Medulla oblongata (tissue), 1 donor: ENCODE results near the gene FSHR.

ENCODE experiments used
- DNase-seq: peaks from one replicate; pipeline ENCODE4 v3.0.0-alpha.2; 2015; ENCODE audit errors: extremely low spot score

FSHR gene

DNA sequence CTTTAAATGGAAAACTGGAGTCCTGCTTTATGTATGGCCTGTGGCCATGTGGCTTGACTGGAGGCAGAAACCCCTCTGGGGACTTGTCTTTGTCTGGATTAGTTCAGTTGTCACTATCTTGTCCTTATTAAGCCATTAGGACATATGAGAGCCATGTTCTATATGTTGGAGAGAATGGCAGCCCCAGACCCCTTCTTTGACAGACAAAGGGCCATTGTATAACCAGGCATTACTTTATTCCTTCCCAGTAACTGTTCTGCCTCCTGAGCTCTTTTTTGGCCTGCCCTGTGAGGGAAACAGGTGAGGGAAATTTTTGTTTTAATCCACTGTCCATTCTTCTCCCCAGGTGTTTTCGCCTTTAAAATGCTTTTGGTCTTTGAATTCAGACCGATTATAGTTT lies 43.3 kb downstream of the FSHR start:
- DNase-seq, result no peak

DNA sequence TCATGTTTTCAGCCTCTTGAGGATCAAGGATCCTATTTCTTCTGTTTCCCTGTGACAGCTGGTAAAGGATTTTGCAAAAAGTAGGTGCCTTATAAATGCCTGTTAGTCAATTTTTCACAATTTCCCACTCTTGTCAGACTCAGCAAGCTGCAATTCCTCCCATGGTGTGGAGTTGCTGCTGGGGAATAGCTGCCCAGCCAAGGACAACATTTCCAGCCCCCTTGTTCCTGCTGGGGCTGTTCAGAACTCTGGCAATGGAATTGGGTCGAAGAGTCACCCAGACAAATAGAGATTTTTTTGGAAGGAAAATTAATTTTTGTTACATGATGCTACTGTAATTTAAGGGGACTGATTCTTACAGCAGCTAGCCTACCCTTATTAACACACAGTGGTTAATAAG lies 43.7 kb downstream of the FSHR start:
- no peak for DNase-seq

DNA sequence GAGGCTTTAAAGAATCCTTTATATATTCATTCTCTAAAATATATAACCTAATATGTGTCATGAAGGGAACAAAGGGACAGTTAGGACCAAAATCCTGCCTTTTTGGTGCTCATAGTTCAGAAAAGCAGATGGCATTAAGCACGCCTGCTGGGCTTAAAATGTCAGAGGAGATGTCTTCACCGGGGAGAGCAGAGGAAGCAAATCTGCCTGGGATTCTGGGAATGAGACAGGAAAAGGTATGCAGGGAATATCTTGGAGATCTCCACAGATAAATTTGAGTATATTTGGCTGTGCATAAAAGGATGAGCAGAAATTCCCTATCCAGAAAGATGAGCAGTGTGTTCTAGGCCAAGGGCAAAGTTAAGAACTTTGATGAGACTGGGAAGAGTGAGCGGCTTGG lies 45.5 kb downstream of the FSHR start:
- DNase-seq, result no peak

DNA sequence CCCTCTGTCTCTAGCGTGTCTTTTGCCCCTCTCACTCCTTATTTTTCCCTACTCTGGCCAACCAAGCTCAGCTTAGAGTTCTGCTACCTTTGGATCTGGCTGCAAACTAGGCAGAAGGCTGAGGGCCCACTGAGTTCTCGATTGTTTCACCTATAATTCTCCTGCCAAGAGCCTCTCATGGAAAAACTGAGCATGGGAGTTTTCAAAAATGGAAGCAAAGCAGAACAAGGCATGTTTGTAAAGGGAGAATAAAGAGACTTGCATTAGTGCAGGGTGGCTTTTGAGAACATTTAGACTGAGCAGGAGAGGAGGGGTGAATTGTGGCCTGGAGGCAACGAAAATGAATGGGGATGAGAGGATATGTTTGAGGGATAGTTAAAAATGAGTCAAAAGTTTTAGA lies 45.9 kb downstream of the FSHR start:
- no peak for DNase-seq

DNA sequence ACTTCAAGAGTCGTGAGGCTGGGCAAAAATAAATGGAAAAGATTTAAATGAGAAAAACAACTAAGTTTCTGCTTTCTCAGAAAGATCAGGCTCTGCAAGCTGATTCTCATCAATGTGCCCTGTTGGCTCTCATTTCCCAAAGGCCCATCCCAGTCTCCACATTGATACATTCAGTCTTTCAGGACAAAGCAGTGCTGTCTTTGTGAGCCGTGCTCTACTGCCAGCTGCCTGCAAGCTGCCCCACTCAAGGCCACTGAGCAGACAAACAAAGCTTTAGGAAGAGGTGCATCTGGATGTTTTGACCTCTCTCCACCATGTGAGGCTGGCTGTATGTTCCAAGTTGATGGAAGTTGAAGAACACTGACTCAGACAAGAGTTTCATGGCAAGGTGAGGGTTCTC lies 48.8 kb downstream of the FSHR start:
- DNase-seq, result peak; percentile 52

DNA sequence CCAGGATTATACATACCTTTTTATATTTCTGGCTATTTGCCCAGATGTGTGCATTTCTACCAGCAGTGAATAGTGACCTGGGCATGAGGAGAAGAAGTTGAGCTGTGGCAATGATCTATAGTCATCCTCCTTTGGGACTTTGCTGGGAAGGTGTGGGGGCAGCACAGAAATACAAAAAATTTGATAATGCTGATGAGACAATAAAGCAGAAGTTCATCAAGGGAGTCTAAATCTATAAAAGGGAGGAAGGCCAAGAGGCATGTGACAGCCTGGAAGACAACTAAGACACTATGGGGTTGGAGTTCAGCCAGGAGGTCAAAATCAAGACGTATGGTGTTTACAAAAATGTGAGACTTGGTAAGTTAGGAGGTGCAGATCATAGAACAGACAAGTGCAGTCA lies 52.2 kb downstream of the FSHR start:
- no peak for DNase-seq

DNA sequence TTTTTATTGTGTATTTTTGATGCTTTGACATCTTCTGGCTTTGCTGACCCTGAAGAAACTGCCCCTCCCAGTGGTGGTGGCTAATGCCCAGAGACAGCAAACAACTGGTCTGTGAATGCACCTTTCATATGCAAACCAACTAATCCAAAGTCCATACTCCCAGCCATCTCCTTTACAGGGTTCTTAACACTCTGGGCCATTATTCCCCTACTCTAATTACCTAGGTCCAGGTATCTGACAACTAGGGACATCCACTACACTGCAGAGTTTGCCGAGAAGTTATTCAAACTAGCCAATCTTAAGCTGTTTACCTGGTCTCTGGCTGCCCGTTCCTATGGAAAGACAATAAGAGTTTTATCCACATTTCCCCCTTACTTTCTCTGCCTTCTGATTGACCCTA lies 73.6 kb downstream of the FSHR start:
- DNase-seq, result no peak

DNA sequence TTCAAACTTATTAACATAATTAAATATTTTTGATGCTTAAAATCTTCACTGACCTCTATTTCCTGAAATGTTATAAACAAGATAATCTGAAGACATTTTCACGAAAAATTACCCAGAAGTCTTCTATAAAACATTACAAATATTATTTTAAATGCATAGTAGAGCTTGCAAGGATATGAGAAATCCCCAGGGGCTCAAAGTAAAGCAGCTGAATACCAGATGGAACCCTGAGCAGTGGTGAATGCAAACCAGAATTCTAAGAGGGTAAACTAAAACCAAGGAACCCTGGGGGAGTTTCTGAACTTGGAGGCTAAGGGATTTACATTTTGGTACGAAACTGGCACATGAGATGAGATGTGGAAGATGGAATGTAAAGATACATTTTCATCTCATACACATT lies 83.6 kb downstream of the FSHR start:
- no peak for DNase-seq

DNA sequence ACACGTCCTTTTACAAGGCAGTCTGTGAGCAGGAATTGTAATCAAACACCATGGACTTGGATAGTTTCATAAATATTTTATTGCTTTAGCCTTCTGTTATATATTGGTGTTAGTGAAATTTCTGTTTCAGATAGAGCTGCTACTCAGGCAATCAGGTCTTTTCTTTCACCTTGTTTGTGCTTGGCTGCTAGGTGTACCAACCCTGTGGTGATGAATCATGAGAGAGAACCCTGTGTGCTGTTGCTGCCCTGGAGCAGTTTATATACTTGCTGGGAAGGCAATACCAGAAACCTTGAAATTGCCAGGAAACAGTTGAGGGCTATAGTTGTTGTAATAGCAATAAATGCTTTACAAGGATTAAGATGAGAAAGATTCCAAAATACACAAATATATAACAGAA lies 84.5 kb downstream of the FSHR start:
- DNase-seq, result no peak

DNA sequence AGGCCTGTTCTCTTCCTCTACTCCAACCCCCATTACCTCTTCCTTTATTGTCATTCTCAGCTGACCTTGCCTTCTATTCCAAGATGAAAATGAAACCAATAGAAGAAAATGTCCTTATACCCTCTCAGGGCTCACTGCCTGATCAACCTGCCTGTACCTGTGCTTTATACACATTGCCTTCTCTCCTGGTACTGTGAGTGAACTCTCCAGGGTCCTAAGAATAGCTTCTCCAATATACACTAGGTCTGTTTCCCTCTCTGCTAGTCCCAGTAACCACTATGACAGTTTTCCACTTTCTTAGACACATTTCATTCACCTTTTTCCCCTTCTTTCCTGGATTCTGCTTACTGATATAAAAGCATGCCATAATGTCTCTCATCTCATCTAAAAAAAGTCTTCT lies 85.7 kb downstream of the FSHR start:
- no peak for DNase-seq

DNA sequence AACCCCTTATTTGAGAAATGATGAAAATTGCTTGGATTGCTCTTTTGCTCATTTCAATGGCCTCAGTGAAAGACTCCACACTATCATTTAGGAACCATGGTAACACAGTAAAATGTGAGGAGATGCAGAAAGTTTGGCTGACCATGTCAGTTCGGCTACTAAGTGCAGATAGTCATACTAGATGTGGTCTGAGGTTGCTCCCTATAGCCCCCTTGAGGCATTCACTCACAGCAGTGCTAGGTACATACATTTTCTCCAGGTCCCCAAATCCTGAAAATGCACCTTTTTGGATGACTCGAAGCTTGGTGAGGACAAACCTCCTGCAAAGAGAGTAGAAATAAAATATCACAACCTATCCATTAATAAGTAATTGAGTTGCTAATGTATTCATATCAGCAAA lies 86.3 kb downstream of the FSHR start:
- no peak for DNase-seq

DNA sequence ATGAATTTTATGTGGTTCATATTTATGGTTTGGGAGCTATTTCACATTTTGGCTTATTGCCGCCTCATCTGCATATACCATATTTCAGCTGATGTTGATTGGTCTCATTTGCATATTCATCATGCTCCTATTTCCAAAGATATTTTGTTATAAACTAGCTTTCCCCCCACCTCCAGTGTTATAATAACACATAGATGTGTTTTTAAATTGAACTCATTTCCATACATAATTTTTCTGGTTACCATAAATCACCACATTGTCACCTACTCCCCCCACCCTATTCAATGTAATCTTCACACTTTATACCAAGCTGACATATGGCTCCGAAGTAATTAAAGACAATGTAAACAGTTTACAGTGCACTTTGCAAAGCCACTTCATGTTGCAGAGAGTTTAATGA lies 101.2 kb downstream of the FSHR start:
- no peak for DNase-seq

DNA sequence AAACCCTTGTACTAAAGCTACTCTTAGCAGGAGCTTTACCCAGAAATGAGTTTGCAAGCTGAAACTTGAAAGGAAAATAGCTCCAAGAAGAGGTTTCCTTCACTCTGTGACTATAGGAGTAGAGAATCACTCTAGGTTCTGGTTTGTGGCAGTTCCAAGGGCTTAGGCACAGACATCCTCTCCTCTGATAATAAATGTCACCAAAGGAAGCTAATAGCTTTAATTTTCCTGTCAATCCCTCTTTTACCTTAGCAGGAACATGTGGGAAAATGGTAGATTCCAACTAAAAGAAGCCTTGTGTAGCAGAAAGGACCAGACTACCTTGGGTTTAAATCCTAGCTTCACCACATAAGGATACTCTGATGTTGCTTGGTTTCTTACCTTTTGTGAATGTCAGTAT lies 104.0 kb downstream of the FSHR start:
- no peak for DNase-seq

DNA sequence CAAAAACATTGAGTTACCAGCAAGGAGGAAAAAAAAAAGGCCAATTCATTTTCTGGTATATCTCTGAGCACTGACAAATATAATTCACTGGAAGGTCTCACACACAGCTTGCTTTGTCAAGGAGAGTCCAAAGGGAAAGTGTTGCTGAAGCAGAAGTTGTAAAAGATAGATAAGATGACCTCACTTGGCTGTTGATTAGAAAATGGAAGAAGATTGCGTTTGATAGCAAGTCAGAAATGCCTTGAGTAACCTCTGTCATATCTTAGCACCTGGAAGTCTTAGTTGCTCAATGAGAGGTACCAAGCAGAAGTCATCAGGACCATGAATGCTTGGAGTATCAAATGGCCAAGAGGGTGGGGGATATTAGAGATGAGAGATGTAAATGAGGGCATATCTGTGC lies 105.2 kb downstream of the FSHR start:
- DNase-seq, result no peak

DNA sequence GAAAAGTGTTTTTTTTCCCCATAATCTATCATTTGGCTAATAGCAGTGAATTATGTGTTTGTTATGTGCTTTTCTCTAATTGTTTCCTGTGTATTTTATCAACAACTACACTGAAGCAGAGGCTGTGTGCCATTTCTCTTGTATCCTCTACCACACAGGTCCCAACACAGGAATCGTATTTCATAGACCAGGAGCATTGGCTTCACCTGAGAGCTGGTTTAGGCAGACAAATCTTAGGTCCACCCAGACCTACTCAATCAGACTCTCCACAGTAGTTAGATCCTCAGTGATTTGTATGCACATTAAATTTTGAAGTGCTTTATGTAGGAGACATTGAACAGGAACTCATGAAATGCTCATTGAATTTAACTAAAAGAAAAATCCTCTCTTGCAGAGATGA lies 109.2 kb downstream of the FSHR start:
- DNase-seq, result no peak

DNA sequence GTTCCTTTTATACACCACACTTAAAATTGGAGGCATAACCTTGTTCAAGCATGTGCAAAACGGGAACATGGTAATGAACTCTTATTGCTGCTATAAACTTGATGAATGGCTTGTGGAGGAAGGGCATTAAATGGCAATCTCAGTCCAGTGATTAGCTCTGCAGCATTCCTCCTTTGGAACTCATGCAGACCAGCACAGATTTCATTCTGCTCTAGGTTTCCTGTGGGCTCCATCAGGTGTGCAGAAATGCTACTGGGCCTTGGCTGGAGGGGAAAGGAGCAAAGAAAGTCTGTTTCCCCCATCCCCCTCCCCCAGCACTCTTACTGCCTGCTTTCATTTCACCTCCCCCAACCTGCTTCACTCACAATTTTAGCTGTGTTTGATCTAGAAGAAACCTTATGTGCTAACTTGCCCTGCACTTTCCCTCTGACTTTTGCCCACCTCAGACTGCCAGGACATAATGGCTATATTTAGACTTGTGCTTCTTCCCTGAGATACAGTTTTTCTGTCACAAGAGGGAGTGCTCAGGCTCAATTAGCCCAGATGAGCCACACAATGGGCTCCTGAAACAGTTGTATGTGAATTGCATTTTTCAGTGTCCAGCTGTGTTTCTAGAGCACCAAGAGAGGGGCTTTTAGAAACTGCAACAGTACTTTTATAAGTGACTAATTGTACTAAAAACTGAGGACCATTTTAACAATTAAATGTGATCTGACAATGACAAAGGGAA lies 109.8 kb downstream of the FSHR start:
- peak; percentile 46 for DNase-seq

DNA sequence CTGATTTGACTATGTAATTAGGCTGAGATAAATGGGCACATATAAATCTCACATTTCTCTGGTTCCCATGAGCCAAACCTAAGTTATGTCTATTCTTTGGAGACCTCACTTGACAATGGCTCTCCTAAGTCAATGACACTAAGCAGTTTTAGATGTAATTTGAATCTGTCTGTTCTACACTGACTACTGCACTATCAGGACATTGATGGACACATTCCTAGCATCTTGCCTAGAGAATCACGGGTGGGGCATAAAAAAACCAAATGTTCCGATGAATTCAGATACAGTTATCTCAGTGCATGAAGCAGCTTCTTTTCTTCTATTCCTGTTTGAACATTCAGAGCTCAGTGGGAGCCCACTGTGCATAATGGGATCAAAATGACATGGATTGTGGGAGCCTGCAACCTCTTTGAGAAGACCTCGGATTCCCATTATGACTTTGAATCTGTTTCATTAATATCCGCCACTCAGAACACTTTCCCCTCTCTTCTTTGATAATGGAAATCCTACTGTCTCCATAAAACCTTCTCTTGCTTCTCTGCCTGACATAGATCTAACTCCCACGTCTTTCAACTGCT lies 110.8 kb downstream of the FSHR start:
- DNase-seq, result no peak

DNA sequence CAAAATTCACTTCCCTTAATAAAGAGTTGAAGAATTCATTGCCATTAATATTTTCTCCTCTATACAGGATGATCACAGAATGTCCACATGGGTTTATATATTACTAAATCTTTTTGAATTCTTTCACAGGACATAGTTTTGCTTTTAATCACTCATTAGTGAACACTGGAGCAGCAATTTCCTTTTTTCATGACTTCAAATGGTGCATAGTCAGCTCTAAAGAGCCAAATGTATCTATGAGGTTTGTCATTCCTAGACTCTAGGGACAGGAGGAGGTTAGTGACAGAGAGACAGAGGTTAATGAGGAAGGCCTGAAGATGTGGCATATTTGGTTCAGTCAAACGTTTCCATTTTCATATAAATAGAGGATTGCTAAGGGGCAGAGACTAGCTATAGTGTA lies 111.8 kb downstream of the FSHR start:
- DNase-seq, result no peak

DNA sequence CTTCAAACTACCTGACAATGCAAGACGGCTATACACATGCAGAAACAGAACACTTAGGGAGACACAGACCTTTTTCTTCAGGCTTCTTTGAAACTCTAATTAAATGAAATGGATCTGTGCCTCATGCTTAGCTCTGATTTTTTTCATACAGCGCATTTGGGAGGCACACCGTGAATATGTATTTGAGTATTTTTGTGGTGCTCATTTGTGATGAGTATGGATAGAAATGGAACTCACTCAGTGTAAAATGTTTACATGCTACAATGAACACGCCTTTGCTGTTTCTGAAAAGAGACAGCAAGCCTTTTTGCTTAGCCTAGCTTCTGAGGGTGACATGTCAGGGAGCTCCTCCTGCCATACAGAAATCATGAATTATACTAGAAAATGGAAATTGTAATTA lies 113.3 kb downstream of the FSHR start:
- no peak for DNase-seq

DNA sequence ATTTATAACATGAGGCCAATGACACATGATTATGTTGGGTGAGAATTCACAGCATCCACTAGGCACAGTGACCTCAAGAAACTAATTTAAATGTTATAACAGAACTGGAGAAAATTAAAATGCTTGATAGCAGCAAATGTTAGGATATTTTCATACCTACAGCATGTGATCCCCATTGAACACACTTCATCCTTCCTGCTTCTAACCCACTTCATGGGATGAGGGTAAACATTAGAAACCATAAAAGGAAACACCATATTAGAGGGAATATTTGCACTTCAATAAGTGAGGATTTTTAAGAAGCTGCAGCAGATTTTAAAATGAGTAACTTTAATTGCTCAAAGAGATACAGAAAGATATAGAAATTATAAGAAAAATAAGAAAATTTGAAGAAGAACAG lies 117.1 kb downstream of the FSHR start:
- DNase-seq, result no peak

DNA sequence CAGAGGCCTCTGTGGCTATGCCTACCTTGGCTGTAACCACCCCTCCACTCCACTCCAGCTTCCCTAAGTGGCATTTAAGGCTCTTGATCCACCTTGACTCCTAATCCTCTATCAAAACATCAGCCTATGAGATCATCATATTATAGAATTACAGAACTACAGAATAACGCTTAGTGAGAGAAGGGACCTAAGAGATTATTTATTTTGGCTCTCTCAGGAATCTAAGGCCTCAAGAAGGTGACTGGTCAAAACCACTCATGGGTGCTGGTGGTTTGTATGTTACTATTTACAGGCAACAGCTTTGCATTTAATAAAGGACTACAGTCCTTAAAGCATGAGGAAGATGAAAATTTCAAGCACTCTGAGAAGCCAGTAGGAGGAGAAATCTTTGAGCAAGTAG lies 118.8 kb downstream of the FSHR start:
- DNase-seq, result no peak

DNA sequence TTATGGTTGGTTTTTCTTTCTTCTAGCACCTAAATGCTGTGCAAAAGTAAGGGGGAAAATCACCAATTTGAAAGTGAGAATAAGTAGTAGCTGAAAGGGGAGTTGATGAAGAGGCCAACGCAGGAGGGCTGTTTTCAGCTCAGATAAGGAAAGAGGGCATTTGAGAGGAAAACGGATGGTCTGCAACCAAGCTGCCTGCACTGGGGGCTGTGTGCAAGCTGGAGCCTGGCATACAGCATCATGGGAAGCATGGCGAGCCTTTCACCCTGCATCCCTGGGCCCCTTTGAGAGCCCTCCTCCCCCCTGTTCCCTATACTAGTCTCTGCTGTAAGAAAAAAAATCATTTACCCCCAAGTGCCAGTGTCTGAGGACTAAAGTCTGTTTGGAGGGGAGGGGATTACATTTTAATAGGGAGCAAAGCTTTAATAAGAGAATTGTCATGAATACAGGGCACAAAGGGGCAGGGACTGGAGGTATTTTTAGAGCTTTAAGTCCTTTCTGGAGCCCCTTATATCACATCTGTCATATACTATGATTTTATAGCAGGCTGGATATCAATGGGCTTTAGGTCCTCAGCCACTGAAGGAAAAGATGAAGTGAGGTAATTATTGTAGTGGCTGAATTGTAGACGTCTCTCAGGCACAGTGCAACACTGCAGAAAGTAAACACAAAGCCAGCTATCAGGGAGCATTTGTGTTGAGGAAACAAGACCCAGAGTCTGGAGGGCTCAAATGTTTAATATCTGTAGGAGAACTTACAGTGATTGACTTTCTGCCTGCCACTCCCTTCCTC lies 120.7 kb downstream of the FSHR start:
- DNase-seq, result no peak

DNA sequence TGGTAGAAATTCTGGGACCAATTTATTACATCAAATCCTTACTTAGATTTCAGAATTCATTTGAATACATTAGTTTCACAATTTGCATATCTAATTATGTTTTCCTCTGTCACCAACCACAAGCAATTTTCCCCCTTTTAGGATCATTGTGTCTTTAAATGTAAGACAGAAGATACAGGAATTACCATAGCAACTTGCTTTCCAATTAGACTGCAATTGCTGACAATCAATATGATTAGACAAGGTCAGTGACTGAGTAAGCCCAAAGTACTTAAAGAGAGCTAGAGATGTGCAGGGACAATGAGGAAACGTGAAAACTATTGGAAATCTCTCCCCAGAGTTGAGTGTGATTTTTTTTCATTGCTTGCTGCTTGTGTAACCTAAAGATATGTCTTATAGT lies 121.4 kb downstream of the FSHR start:
- DNase-seq, result no peak
